KMS-11 (cell line): ENCODE measurements around the gene STT3A.

Source experiments
- H2AFZ ChIP-seq: fragments of 200-600 bp; sonication (generic); 2 replicates; pipeline ENCODE4 v1.6.1; 2016; ENCODE audit warnings: antibody characterized with exemption, mixed run types, low read depth
- H3K27ac ChIP-seq: fragments of 200-600 bp; sonication (generic); 2 replicates; pipeline ENCODE4 v1.6.1; 2016; ENCODE audit warnings: mild to moderate bottlenecking, mixed run types
- H3K27me3 ChIP-seq: fragments of 200-600 bp; sonication (generic); 2 replicates; pipeline ENCODE4 v1.6.1; 2017; ENCODE audit warnings: mild to moderate bottlenecking, low read depth, mixed run types, moderate library complexity; ENCODE audit not compliant: insufficient read depth
- H3K36me3 ChIP-seq: fragments of 200-600 bp; sonication (generic); 2 replicates; pipeline ENCODE4 v1.6.1; 2017; ENCODE audit warnings: mild to moderate bottlenecking, mixed run types; ENCODE audit not compliant: insufficient read depth
- H3K4me1 ChIP-seq: fragments of 200-600 bp; sonication (generic); 2 replicates; pipeline ENCODE4 v1.6.1; 2016; ENCODE audit warnings: mild to moderate bottlenecking, low read depth, mixed run types; ENCODE audit not compliant: poor library complexity, severe bottlenecking
- H3K4me2 ChIP-seq: fragments of 200-600 bp; sonication (generic); 2 replicates; pipeline ENCODE4 v1.7.0; 2016; ENCODE audit warnings: mild to moderate bottlenecking, mixed run types
- H3K4me3 ChIP-seq: fragments of 200-600 bp; sonication (generic); IDR thresholded peaks from 2 replicates; pipeline ENCODE4 v1.6.1; 2017; ENCODE audit warnings: low read depth, low read length, mixed read lengths; ENCODE audit not compliant: insufficient read depth
- H3K79me2 ChIP-seq: fragments of 200-600 bp; sonication (generic); 2 replicates; pipeline ENCODE4 v1.6.1; 2016; ENCODE audit warnings: low read depth, mixed run types; ENCODE audit not compliant: insufficient read depth
- H3K9ac ChIP-seq: fragments of 200-600 bp; sonication (generic); 2 replicates; pipeline ENCODE4 v1.6.1; 2016; ENCODE audit warnings: mild to moderate bottlenecking, mixed run types
- H4K20me1 ChIP-seq: fragments of 200-600 bp; sonication (generic); 2 replicates; pipeline ENCODE4 v1.6.1; 2016; ENCODE audit warnings: mild to moderate bottlenecking, mixed run types; ENCODE audit not compliant: insufficient read depth
- CTCF ChIP-seq: fragments of 200-600 bp; sonication (generic); conservative IDR thresholded peaks from 2 replicates; pipeline ENCODE4 v1.6.1; 2017; ENCODE audit warnings: low read depth, mild to moderate bottlenecking, antibody characterized with exemption, low read length, moderate library complexity, mixed read lengths

STT3A gene

GRCh38 chr11:125583496-125583895 lies 9.2 kb upstream of the STT3A start:
- H3K4me1 ChIP-seq = peaks cover 7% of the 10 kb centered on the region
- TF ChIP-seq CTCF = no peak
- H3K27me3 ChIP-seq = no peaks in the 10 kb centered on the region
- no peak overlapping the region for H3K27ac ChIP-seq
- H3K36me3 ChIP-seq = 0 out of 2 replicates have a peak, but pooled peaks cover 4% of the 10 kb centered on the region
- no peak overlapping the region for H3K4me2 ChIP-seq
- no peak overlapping the region for H3K4me3 ChIP-seq
- H3K9ac ChIP-seq = no peak overlapping the region
- H2AFZ ChIP-seq = no peak overlapping the region
- no peaks in the 10 kb centered on the region for H4K20me1 ChIP-seq
- H3K79me2 ChIP-seq = no peaks in the 10 kb centered on the region

GRCh38 chr11:125585487-125585886 lies 7.2 kb upstream of the STT3A start:
- Histone ChIP-seq H3K27ac (no peak overlapping the region), H3K4me2 (no peak overlapping the region), H2AFZ (no peak overlapping the region), H3K36me3 (0 out of 2 replicates have a peak, but pooled peaks cover 2% of the 10 kb centered on the region), H3K4me1 (no peaks in the 10 kb centered on the region), H3K27me3 (no peaks in the 10 kb centered on the region), H4K20me1 (no peaks in the 10 kb centered on the region), H3K9ac (no peak overlapping the region), H3K4me3 (no peak overlapping the region), H3K79me2 (no peaks in the 10 kb centered on the region)
- TF ChIP-seq CTCF = no peak

DNA sequence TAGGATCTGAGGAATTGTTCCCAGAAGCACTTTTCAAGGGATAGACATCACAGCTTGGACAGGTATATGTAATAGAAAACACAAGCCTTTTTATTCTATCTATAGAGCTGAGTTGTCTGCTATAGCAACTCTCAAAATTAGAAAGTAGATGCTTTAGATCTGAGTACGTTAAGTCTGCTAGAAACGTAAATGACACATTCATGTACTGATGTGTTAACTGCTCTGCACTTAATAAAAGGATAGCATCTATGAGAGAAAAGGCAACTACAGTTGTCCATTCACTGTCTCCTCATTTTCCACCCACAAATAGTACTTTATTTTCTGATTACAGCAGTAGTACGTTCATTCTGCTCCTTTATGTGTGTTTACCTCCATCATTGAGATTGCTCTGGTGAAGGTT lies 6.0 kb upstream of the STT3A start:
- H3K4me2 ChIP-seq = no peak overlapping the region
- no peak for TF ChIP-seq CTCF
- no peak overlapping the region for H2AFZ ChIP-seq
- no peaks in the 10 kb centered on the region for H3K27me3 ChIP-seq
- no peak overlapping the region for H3K27ac ChIP-seq
- H4K20me1 ChIP-seq = no peaks in the 10 kb centered on the region
- H3K4me3 ChIP-seq = no peak overlapping the region
- peaks cover 7% of the 10 kb centered on the region for H3K4me1 ChIP-seq
- no peak overlapping the region for H3K9ac ChIP-seq
- H3K36me3 ChIP-seq = no peaks in the 10 kb centered on the region
- H3K79me2 ChIP-seq = no peaks in the 10 kb centered on the region; the same call in 1 of the 2 replicates

GRCh38 chr11:125587480-125587879 lies 5.2 kb upstream of the STT3A start:
- no peak overlapping the region for H3K4me3 ChIP-seq
- no peaks in the 10 kb centered on the region; the same call in 1 of the 2 replicates for H3K79me2 ChIP-seq
- H3K9ac ChIP-seq = no peak overlapping the region
- H3K4me2 ChIP-seq = no peak overlapping the region
- no peak overlapping the region for H3K27ac ChIP-seq
- no peaks in the 10 kb centered on the region for H3K27me3 ChIP-seq
- TF ChIP-seq CTCF = no peak
- peaks cover 7% of the 10 kb centered on the region for H3K4me1 ChIP-seq
- no peaks in the 10 kb centered on the region for H4K20me1 ChIP-seq
- H3K36me3 ChIP-seq = no peaks in the 10 kb centered on the region
- no peak overlapping the region for H2AFZ ChIP-seq

DNA sequence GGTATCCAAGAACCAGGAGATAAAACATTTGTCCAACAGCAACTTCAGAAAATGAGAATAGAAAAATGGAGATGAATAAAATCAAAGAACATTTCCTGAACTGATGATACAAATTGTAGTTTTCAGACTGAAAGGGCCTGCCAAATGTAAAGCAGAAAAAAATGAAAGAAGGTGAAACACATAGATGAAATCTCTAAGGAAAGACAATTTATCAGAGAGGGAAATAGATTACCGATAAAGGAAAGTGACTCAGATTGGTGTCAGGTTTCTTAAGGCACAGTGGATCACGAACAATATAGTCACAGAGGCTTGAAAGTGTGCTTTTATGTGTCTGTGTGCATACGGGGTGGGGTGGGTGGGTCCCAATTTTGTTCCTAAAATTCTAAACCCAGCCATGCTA lies 4.1 kb upstream of the STT3A start:
- Histone ChIP-seq H4K20me1 (no peaks in the 10 kb centered on the region), H3K9ac (no peak overlapping the region), H3K4me3 (no peak overlapping the region), H3K27me3 (no peaks in the 10 kb centered on the region), H3K36me3 (no peaks in the 10 kb centered on the region), H3K79me2 (peaks cover 7% of the 10 kb centered on the region; the same call in 1 of the 2 replicates), H3K27ac (no peak overlapping the region), H2AFZ (no peak overlapping the region), H3K4me2 (no peak overlapping the region), H3K4me1 (peaks cover 7% of the 10 kb centered on the region)
- no peak for TF ChIP-seq CTCF
